NT2/D1 (cell line): ENCODE data around the gene BCL2A1.

Experiments
- DNase-seq: peaks from one replicate; pipeline ENCODE4 v3.0.0-alpha.2; 2011; ENCODE audit warnings: low read depth, low spot score
- H3K27me3 ChIP-seq: 2 replicates; pipeline ENCODE4 v1.6.0; 2011; ENCODE audit warnings: mild to moderate bottlenecking; ENCODE audit not compliant: insufficient read length, insufficient read depth
- H3K36me3 ChIP-seq: 2 replicates; pipeline ENCODE4 v1.6.1; 2011; ENCODE audit warnings: mild to moderate bottlenecking, low read length, mixed read lengths; ENCODE audit not compliant: insufficient read depth, insufficient read length
- H3K4me1 ChIP-seq: 2 replicates; pipeline ENCODE4 v1.5.1; 2011; ENCODE audit not compliant: insufficient read depth, insufficient read length
- H3K4me3 ChIP-seq: 2 replicates; pipeline ENCODE4 v1.5.1; 2011; ENCODE audit warnings: low read depth; ENCODE audit not compliant: insufficient read length
- H3K9ac ChIP-seq: 2 replicates; pipeline ENCODE4 v1.6.0; 2011; ENCODE audit warnings: low read depth; ENCODE audit not compliant: insufficient read length
- H3K9me3 ChIP-seq: 2 replicates; pipeline ENCODE4 v1.5.1; 2011; ENCODE audit warnings: mild to moderate bottlenecking, low read length; ENCODE audit not compliant: insufficient read depth
- SUZ12 ChIP-seq: IDR thresholded peaks from 2 replicates; pipeline ENCODE4 v1.6.1; 2011; ENCODE audit not compliant: insufficient read length, insufficient read depth; ENCODE audit errors: extremely low read depth
- YY1 ChIP-seq: IDR thresholded peaks from 2 replicates; pipeline ENCODE4 v1.6.1; 2011; ENCODE audit not compliant: insufficient read length, insufficient read depth
- ZNF274 ChIP-seq: IDR thresholded peaks from 2 replicates; pipeline ENCODE4 v1.6.1; 2011; ENCODE audit warnings: mild to moderate bottlenecking, low read depth, low read length

The BCL2A1 gene

GRCh38 chr15:80003171-80003570 is 32.2 kb upstream of the BCL2A1 start:
- Histone ChIP-seq H3K4me1 (no peaks in the 10 kb centered on the region), H3K4me3 (no peak overlapping the region), H3K9ac (no peak overlapping the region), H3K36me3 (no peaks in the 10 kb centered on the region), H3K27me3 (no peaks in the 10 kb centered on the region), H3K9me3 (no peaks in the 10 kb centered on the region)
- DNase-seq: no peak
- TF ChIP-seq ZNF274: no peak
- TF ChIP-seq YY1: no peak
- TF ChIP-seq SUZ12: no peak

DNA sequence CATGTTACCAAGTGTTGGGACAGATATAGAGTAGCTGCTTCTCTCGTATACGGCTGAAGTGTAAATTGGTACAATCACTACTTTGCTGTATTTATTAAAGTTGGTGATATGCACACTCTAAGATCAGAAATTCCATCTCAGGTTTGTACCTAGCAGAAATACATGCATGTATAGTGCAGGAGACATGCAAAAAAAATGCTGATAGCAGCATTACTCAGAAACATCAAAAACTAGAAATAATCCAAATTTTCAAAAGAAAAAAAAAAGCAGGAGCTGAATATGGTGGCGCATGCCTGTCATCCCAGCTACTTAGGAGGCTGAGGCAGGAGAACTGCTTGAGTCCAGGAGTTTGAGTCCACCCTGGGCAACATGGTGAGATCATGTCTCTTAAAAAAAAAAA is 31.3 kb upstream of the BCL2A1 start:
- TF ChIP-seq YY1: no peak
- no peak for TF ChIP-seq ZNF274
- TF ChIP-seq SUZ12: no peak
- H3K9ac ChIP-seq: no peak overlapping the region
- no peaks in the 10 kb centered on the region for H3K27me3 ChIP-seq
- H3K4me1 ChIP-seq: no peaks in the 10 kb centered on the region
- no peaks in the 10 kb centered on the region for H3K9me3 ChIP-seq
- H3K4me3 ChIP-seq: no peak overlapping the region
- no peak for DNase-seq
- no peaks in the 10 kb centered on the region for H3K36me3 ChIP-seq

DNA sequence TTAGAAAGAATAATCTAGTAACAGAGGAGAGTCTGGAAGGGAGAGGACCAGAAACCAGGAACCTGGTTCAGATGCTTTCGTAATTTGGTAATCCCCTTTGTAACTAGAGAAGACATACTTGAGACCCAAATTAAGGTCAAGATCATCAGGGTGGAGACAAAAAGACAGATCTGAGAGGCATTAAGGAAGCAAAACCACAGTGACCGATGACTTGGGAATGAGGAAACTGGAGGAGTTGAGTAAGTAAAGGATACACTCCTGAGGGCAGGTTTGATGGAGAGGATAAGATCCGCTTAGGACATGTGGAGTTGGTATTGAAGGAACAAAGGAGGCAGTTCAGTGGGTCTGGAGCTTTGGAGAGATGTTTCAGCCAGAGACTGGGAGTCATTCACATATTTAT is 23.6 kb upstream of the BCL2A1 start:
- Histone ChIP-seq H3K9ac (no peak overlapping the region), H3K9me3 (no peaks in the 10 kb centered on the region), H3K4me3 (no peak overlapping the region), H3K4me1 (no peaks in the 10 kb centered on the region), H3K27me3 (no peaks in the 10 kb centered on the region), H3K36me3 (no peaks in the 10 kb centered on the region)
- TF ChIP-seq YY1: no peak
- no peak for DNase-seq

DNA sequence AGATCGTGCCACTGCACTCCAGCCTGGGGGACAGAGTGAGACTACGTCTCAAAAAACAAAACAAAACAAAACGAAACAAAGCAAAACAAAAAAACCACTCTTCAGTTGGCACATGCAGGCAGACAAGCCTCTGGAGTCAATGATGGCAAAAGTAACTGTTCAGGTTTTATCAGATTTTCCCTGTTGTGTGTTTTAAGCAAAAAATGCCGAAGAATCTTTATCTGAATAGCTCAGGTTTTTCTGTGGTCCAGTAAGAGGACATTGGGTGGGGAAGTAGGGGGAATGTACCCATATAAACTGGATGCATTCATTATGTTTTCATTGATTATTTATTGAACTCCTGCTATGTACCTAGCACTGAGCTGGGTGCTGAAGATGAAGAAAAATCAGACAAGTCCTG is 20.8 kb upstream of the BCL2A1 start:
- Histone ChIP-seq H3K4me1 (no peaks in the 10 kb centered on the region), H3K9me3 (no peaks in the 10 kb centered on the region), H3K4me3 (no peak overlapping the region), H3K27me3 (no peaks in the 10 kb centered on the region), H3K9ac (no peak overlapping the region), H3K36me3 (no peaks in the 10 kb centered on the region)
- TF ChIP-seq ZNF274: no peak
- TF ChIP-seq SUZ12: no peak
- no peak for TF ChIP-seq YY1
- DNase-seq: no peak

- Histone ChIP-seq H3K4me1 (no peaks in the 10 kb centered on the region), H3K9me3 (no peaks in the 10 kb centered on the region), H3K4me3 (no peak overlapping the region), H3K27me3 (no peaks in the 10 kb centered on the region), H3K9ac (no peak overlapping the region), H3K36me3 (no peaks in the 10 kb centered on the region)
- no peak for DNase-seq
- TF ChIP-seq ZNF274: no peak
These were observed 20.0 kb upstream of the BCL2A1 start for GRCh38 chr15:79990997-79991334.

DNA sequence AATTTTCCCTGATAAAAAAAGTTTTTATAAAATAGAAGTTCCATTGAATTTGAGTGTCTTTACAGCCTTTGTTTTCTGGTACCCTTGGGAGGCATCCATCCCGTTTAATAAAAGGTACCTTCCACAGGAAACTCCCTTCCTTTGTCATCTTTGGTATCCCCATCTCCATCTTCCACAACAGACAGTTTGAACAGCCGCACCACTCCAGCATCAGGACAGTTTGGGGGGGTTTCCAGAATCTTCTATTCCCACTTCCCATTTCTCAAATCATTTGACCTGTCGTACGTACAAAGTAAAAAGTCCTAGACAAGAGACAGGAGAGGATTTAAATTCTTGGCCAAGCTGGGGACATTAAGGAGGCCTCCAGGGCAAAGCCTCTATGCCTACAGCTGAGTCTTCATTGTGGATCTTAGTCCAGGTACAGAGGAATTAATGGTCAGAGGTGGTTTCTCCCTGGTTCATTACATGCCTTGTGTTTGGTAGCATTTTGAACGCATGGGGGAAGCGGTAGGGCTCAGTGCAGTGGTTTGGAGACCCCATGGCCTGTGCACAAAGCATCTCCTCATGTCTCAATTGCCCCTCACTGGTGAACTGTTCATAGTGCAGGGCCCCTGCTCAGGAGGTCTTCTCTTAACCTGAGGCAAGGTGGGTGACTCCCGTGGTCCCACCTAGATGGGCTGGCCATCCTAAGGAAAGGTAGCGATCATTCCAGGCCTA is 19.4 kb upstream of the BCL2A1 start:
- no peak for TF ChIP-seq SUZ12
- TF ChIP-seq YY1: no peak
- TF ChIP-seq ZNF274: no peak
- Histone ChIP-seq H3K9ac (no peak overlapping the region), H3K36me3 (no peaks in the 10 kb centered on the region), H3K4me1 (no peaks in the 10 kb centered on the region), H3K4me3 (no peak overlapping the region), H3K9me3 (no peaks in the 10 kb centered on the region), H3K27me3 (no peaks in the 10 kb centered on the region)
- DNase-seq: no peak

- H3K27me3 ChIP-seq: no peaks in the 10 kb centered on the region
- H3K4me1 ChIP-seq: no peaks in the 10 kb centered on the region
- DNase-seq: no peak
- TF ChIP-seq ZNF274 (no peak), YY1 (no peak), SUZ12 (no peak)
- no peaks in the 10 kb centered on the region for H3K9me3 ChIP-seq
- H3K4me3 ChIP-seq: no peak overlapping the region
- H3K36me3 ChIP-seq: no peaks in the 10 kb centered on the region
- H3K9ac ChIP-seq: no peak overlapping the region
These were observed 18.7 kb upstream of the BCL2A1 start for GRCh38 chr15:79989682-79990081.

DNA sequence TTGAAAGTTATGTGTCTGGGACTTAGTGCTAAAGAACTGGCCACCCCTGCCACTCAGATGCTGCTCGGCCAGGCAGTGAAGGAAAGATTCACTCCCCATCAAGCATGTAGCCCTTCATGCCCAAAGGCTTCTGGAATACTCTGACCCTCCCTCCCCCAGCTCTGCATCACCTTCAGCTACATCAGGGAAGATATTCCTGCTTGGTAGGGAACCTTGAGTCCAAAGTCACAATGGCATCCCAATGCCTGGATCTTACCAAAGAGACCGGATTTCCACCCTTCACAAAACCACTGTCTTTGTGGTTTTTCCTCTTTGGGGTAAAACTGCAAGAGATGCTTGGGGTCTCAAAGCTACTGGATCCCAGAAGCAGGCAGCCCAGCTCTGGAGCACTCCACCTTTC is 18.2 kb upstream of the BCL2A1 start:
- H3K36me3 ChIP-seq: no peaks in the 10 kb centered on the region
- no peak overlapping the region for H3K9ac ChIP-seq
- no peak for TF ChIP-seq ZNF274
- TF ChIP-seq YY1: no peak
- TF ChIP-seq SUZ12: no peak
- no peak overlapping the region for H3K4me3 ChIP-seq
- H3K27me3 ChIP-seq: no peaks in the 10 kb centered on the region
- H3K4me1 ChIP-seq: no peaks in the 10 kb centered on the region
- no peak for DNase-seq
- H3K9me3 ChIP-seq: no peaks in the 10 kb centered on the region
